Neural progenitor cell (in vitro differentiated cells): ENCODE measurements around the gene TNFRSF18.

Source experiments
- EZH2 ChIP-seq: fragments of 200-600 bp; sonication (generic); IDR thresholded peaks from 2 replicates; pipeline ENCODE4 v1.6.1; 2017; ENCODE audit warnings: antibody characterized with exemption, mild to moderate bottlenecking, moderate library complexity
- TF ChIP-seq, protein P1 (sequence below): fragments of 200-600 bp; sonication (generic); IDR thresholded peaks from 2 replicates; pipeline ENCODE4 v1.5.1; 2017; ENCODE audit warnings: antibody characterized with exemption, mild to moderate bottlenecking

DNA sequence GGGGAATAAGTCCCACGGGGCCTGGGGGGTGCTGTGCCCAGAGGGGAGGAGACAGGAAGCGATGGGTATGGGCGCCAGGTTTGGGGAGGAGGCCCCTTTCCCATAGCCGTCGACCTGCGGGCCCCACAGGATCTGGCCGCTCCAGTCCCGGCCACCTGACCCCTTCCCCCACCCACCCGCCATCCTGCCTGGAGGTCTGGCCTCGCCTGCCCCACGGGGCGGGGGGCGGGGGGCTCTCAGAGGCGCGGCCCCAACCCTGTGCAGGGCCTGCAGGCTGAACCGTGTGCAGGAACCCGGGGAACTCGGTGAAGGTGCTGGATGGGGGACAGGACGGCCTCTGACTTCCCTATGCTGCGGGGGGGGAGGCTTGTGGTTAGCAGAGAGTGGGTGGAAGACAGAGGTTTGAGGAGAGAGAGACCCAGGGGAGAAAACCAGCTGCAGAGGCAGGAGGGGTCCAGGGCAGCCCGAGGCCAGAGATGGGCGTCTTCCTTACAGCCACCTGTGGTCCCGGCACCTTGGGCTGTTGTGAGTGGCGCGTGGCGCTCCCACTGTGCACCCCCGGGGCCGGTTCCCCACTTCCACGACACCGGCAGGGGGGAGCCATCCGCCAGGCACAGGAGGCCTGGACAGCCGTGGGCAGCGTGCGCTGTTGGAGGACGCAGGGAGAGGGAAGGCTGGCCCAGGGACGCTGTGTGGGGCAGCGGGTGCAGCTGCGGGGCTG is 2.5 kb upstream of the TNFRSF18 start:
- TF ChIP-seq, protein P1, sequence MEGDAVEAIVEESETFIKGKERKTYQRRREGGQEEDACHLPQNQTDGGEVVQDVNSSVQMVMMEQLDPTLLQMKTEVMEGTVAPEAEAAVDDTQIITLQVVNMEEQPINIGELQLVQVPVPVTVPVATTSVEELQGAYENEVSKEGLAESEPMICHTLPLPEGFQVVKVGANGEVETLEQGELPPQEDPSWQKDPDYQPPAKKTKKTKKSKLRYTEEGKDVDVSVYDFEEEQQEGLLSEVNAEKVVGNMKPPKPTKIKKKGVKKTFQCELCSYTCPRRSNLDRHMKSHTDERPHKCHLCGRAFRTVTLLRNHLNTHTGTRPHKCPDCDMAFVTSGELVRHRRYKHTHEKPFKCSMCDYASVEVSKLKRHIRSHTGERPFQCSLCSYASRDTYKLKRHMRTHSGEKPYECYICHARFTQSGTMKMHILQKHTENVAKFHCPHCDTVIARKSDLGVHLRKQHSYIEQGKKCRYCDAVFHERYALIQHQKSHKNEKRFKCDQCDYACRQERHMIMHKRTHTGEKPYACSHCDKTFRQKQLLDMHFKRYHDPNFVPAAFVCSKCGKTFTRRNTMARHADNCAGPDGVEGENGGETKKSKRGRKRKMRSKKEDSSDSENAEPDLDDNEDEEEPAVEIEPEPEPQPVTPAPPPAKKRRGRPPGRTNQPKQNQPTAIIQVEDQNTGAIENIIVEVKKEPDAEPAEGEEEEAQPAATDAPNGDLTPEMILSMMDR = no peak
- TF ChIP-seq EZH2 = no peak
